Smooth muscle cell (in vitro differentiated cells): Measurements from ENCODE around the gene TRIM24. TPM values are rescaled to one million over a fixed set of nuclear protein-coding genes. Genes with fewer than 3 reads are reported as not detected.

Experiments used
- DNase-seq: peaks from one replicate; lab custom pipeline; 2025; ENCODE audit not compliant: unreplicated experiment; lab: John Stamatoyannopoulos, UW
- H2AFZ ChIP-seq: fragments of 200-600 bp; sonication (generic); 2 replicates; pipeline ENCODE4 v1.6.0; 2016; ENCODE audit warnings: antibody characterized with exemption, low read depth, mild to moderate bottlenecking
- H3F3A ChIP-seq: fragments of 200-600 bp; sonication (generic); 2 replicates; pipeline ENCODE4 v1.6.0; 2017; ENCODE audit warnings: antibody characterized with exemption, low read depth
- H3K27ac ChIP-seq: fragments of 200-600 bp; sonication (generic); 2 replicates; pipeline ENCODE4 v1.5.1; 2016; ENCODE audit warnings: low read depth, mild to moderate bottlenecking
- H3K27me3 ChIP-seq: fragments of 200-600 bp; sonication (generic); 2 replicates; pipeline ENCODE4 v1.6.1; 2016; ENCODE audit warnings: low read depth, mild to moderate bottlenecking
- H3K36me3 ChIP-seq: fragments of 200-600 bp; sonication (generic); 2 replicates; pipeline ENCODE4 v1.5.1; 2016; ENCODE audit warnings: low read depth
- H3K4me1 ChIP-seq: fragments of 200-600 bp; sonication (generic); 2 replicates; pipeline ENCODE4 v1.5.1; 2016; ENCODE audit warnings: low read depth
- H3K4me2 ChIP-seq: fragments of 200-600 bp; sonication (generic); 2 replicates; pipeline ENCODE4 v1.6.0; 2016; ENCODE audit warnings: mild to moderate bottlenecking
- H3K4me3 ChIP-seq: fragments of 200-600 bp; sonication (generic); 2 replicates; pipeline ENCODE4 v1.5.1; 2016; ENCODE audit warnings: mild to moderate bottlenecking
- H3K79me2 ChIP-seq: fragments of 200-600 bp; sonication (generic); 2 replicates; pipeline ENCODE4 v1.6.0; 2016; ENCODE audit warnings: low read depth, mild to moderate bottlenecking
- H3K9ac ChIP-seq: fragments of 200-600 bp; sonication (generic); 2 replicates; pipeline ENCODE4 v1.6.0; 2016; ENCODE audit warnings: low read depth
- H3K9me3 ChIP-seq: fragments of 200-600 bp; sonication (generic); replicated peaks from 2 replicates; pipeline ENCODE4 v1.5.1; 2016; ENCODE audit warnings: low read depth
- H4K20me1 ChIP-seq: fragments of 200-600 bp; sonication (generic); 2 replicates; pipeline ENCODE4 v1.6.0; 2016; ENCODE audit warnings: low read depth
- CTCF ChIP-seq: fragments of 200-600 bp; sonication (generic); IDR thresholded peaks from 2 replicates; pipeline ENCODE4 v1.5.1; 2017; ENCODE audit warnings: borderline replicate concordance, mild to moderate bottlenecking, antibody characterized with exemption; ENCODE audit not compliant: insufficient read depth, poor library complexity, severe bottlenecking
- WGBS: methylation state at CpG from one replicate; pipeline ENCODE4 v1.1.7; 2016; ENCODE audit warnings: low lambda C conversion rate; 5-methylcytosine and 5-hydroxymethylcytosine counted together
- polyA plus RNA-seq: library from polyadenylated mRNA; unstranded; fragments of >200 nt; fragmentation: Nextera tagmentation; extraction: Ambion mirVana; gene quantifications from 2 replicates; pipeline ENCODE4 v1.2.1, GENCODE V29; 2016
- total RNA-seq: library from RNA; depleted of rRNA; stranded (reverse); fragments of >200 nt; gene quantifications from 2 replicates; pipeline ENCODE4 v1.2.3, GENCODE V29; 2014

The TRIM24 gene
- total and polyA plus RNA-seq, 2 experiments from 2014 or later = 24.9 to 60.7 TPM

GRCh38 chr7:138435231-138435919 is 24.7 kb upstream of the TRIM24 start:
- 94% methylated on average over 10 of the region's 10 CpGs for WGBS
- no peaks in the 10 kb centered on the region for H3F3A ChIP-seq
- H3K79me2 ChIP-seq = no peaks in the 10 kb centered on the region

GRCh38 chr7:138436388-138436787 is 23.7 kb upstream of the TRIM24 start:
- H3K36me3 ChIP-seq = no peaks in the 10 kb centered on the region
- no peak overlapping the region for H3K9ac ChIP-seq
- no peaks in the 10 kb centered on the region for H3K4me1 ChIP-seq
- no peak for TF ChIP-seq CTCF
- DNase-seq = no peak
- no peak overlapping the region for H2AFZ ChIP-seq
- H4K20me1 ChIP-seq = no peaks in the 10 kb centered on the region
- no peaks in the 10 kb centered on the region for H3K27me3 ChIP-seq
- H3K9me3 ChIP-seq = no peaks in the 10 kb centered on the region
- WGBS = 86% methylated on average over 2 of the region's 2 CpGs
- no peak overlapping the region for H3K4me2 ChIP-seq
- H3K27ac ChIP-seq = no peak overlapping the region
- H3K79me2 ChIP-seq = no peaks in the 10 kb centered on the region
- H3F3A ChIP-seq = no peaks in the 10 kb centered on the region
- H3K4me3 ChIP-seq = no peak overlapping the region

More at GRCh38 chr7:138435231-138435919, 24.7 kb upstream of the TRIM24 start:
- no peak for DNase-seq
- no peak overlapping the region for H2AFZ ChIP-seq
- H3K9ac ChIP-seq = no peak overlapping the region
- no peaks in the 10 kb centered on the region for H4K20me1 ChIP-seq
- H3K4me3 ChIP-seq = no peak overlapping the region
- no peaks in the 10 kb centered on the region for H3K36me3 ChIP-seq
- no peaks in the 10 kb centered on the region for H3K27me3 ChIP-seq
- no peaks in the 10 kb centered on the region for H3K4me1 ChIP-seq
- no peaks in the 10 kb centered on the region for H3K9me3 ChIP-seq
- no peak overlapping the region for H3K4me2 ChIP-seq
- no peak overlapping the region for H3K27ac ChIP-seq
- no peak for TF ChIP-seq CTCF

- Histone ChIP-seq H3K9me3 (no peaks in the 10 kb centered on the region), H3K27ac (no peak overlapping the region), H3K9ac (no peak overlapping the region), H4K20me1 (no peaks in the 10 kb centered on the region), H3K4me1 (no peaks in the 10 kb centered on the region), H3K4me2 (no peak overlapping the region), H3K79me2 (no peaks in the 10 kb centered on the region), H3K27me3 (no peaks in the 10 kb centered on the region), H2AFZ (no peak overlapping the region), H3K36me3 (no peaks in the 10 kb centered on the region), H3F3A (no peaks in the 10 kb centered on the region), H3K4me3 (no peak overlapping the region)
- TF ChIP-seq CTCF = no peak
- WGBS = 95% methylated on average over 17 of the region's 17 CpGs
- no peak for DNase-seq
Observed at GRCh38 chr7:138440460-138440859, 19.6 kb upstream of the TRIM24 start.

GRCh38 chr7:138442822-138443221 is 17.2 kb upstream of the TRIM24 start:
- no peaks in the 10 kb centered on the region for H3K79me2 ChIP-seq
- no peak overlapping the region for H2AFZ ChIP-seq
- H3K27me3 ChIP-seq = no peaks in the 10 kb centered on the region
- no peak for TF ChIP-seq CTCF
- no peaks in the 10 kb centered on the region for H4K20me1 ChIP-seq
- no peaks in the 10 kb centered on the region for H3K9me3 ChIP-seq
- no peak overlapping the region for H3K9ac ChIP-seq
- no peak overlapping the region for H3K4me2 ChIP-seq
- WGBS = 99% methylated on average over 3 of the region's 3 CpGs
- H3K4me1 ChIP-seq = no peaks in the 10 kb centered on the region
- no peak overlapping the region for H3K4me3 ChIP-seq
- no peaks in the 10 kb centered on the region for H3F3A ChIP-seq
- DNase-seq = no peak
- no peaks in the 10 kb centered on the region for H3K36me3 ChIP-seq
- no peak overlapping the region for H3K27ac ChIP-seq
